Rectal smooth muscle tissue (tissue), 1 donor: ENCODE data around the gene INTS3.

ENCODE experiments used
- H3K27ac ChIP-seq: one replicate; pipeline ENCODE4 v1.7.0; 2013; ENCODE audit warnings: low read depth, low read length, inconsistent platforms
- H3K27me3 ChIP-seq: one replicate; pipeline ENCODE4 v1.7.0; 2013; ENCODE audit warnings: low read length; ENCODE audit not compliant: control insufficient read depth, insufficient read depth
- H3K36me3 ChIP-seq: one replicate; pipeline ENCODE4 v1.7.0; 2013; ENCODE audit warnings: low read length; ENCODE audit not compliant: control insufficient read depth, insufficient read depth
- H3K4me1 ChIP-seq: one replicate; pipeline ENCODE4 v1.7.0; 2013; ENCODE audit warnings: low read length; ENCODE audit not compliant: control insufficient read depth, insufficient read depth
- H3K4me3 ChIP-seq: one replicate; pipeline ENCODE4 v1.7.0; 2013; ENCODE audit warnings: low read length
- H3K9ac ChIP-seq: one replicate; pipeline ENCODE4 v1.7.0; 2013; ENCODE audit warnings: low read length

Gene INTS3

DNA sequence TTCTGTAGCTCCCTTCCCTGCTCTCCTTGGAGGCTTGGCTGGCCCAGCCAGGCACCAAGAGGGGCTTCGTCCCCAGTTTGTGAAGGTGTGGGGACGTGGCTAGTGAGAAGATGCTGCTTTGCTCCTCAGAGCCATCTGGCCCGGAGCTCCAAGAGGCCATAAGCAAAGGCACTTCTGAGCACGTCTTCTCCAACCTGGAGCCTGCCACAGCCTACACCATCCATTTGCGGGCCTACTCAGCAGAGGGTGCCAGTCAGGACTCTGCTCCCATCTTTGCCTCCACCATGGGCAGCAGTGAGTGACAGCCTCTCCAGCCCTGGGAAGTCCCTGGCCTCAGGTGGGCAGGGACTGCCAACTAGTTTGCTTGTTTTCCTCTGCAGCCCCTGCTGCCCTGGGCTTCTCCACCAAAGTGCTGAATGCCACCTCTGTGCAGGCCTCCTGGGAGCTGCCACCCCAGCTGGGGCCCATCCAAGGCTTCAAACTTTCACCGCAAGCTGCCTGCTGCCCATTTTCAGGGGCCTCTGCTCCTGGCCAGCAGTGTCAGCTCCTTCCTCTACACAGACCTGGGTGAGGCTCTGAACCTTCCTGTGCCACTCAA lies 73.3 kb downstream of the INTS3 start:
- no peak overlapping the region for H3K4me3 ChIP-seq

DNA sequence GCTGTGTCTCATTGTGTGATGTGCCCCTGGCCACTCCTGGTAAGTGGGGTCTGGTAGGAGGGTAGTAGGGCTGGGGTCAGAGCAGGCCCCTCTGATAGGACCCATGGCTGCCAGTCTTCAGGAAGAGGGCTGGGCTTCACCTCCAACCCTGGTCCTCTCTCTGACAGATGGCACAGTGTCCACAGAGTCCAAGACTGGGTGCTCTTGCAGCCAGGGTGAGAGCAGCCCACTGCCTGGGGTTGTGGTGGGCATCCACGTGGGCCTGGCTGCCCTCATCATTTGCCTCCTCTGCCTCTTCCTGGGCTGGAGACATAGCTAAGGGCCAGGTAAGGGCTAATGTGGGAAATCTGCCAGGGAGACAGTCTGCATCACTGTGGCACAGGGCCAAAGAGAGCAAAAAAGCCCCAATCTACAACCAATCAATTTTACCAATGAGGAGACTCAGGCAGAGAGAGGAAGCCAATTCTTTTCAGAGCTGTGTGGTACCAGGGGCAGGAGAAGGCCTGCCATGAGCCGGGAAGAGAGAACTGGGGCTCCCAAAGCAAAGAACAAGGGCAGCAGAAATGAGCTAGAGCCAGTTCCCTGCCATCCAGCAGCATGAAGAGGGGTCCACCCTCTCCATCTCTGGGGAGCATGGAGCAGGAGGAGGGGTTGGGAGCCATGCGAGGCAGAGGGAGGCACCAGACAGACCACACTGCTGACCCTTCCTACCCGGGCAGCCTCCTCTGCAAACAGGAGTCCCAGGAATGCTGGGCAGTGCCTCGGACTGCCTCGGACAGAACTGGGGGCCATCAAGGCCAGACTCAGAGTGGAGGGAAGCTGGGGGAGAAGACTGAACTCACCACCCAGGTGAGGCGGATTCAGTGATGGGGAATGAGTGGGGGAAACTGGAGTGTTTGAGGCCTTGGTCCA lies 74.2 kb downstream of the INTS3 start:
- Histone ChIP-seq H3K36me3 (peaks cover 2% of the 10 kb centered on the region), H3K27me3 (no peaks in the 10 kb centered on the region), H3K4me3 (no peak overlapping the region), H3K9ac (no peak overlapping the region), H3K27ac (no peak overlapping the region), H3K4me1 (no peaks in the 10 kb centered on the region)

More for the DNA sequence above, 73.3 kb downstream of the INTS3 start:
- Histone ChIP-seq H3K9ac (no peak overlapping the region), H3K36me3 (no peaks in the 10 kb centered on the region), H3K27ac (no peak overlapping the region), H3K4me1 (no peaks in the 10 kb centered on the region), H3K27me3 (no peaks in the 10 kb centered on the region)

DNA sequence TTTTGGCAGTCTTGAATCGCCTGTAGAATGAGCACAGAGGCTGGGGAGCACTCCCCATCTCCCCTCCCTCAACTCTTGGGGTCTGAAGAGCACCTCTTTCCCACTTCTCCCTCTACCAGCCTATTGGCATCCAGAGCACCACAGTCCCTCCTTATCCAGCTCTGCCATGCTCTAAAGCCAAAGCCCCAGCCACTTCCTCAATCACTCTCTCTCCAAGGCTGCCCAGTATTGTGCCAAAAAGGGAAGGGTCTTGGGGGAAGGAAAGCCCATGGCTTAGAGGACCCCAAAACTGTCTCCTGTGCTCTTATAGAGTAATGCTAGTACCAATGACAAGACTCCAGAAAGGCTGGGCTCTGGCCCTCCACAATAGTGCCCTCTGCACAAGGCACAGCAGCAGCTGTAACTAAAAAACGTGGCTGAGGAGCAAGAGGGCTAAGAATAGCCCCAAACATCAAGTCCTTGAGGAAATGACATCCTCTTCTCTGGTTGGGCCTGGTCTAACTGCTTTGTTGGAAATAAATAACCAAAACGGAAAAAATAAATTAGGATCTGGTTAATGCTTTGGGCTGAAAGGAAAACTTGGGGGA lies 75.7 kb downstream of the INTS3 start:
- Histone ChIP-seq H3K27ac (no peak overlapping the region), H3K4me3 (no peak overlapping the region), H3K4me1 (no peaks in the 10 kb centered on the region), H3K36me3 (peaks cover 10% of the 10 kb centered on the region), H3K9ac (no peak overlapping the region), H3K27me3 (no peaks in the 10 kb centered on the region)

DNA sequence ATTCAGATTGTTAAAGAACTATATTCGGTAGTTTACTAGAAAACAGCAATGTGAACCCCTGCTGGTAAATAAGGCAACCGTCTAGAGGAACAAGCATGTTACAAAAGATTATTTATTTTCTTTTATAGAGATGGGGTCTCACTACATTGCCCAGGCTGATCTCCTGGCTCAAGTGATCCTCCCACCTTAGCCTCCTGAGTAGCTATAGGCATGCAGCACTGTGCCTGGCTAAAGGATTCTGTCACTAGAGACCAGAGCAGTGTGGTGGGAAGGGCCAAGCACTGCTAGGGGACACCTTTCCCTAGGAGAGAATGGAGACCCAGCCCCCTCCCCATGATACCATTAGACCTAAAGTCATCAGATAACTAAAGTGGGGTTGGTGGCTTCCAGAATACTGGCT lies 76.3 kb downstream of the INTS3 start:
- Histone ChIP-seq H3K4me1 (no peaks in the 10 kb centered on the region), H3K36me3 (peaks cover 13% of the 10 kb centered on the region), H3K4me3 (no peak overlapping the region), H3K27ac (no peak overlapping the region), H3K27me3 (no peaks in the 10 kb centered on the region), H3K9ac (no peak overlapping the region)

DNA sequence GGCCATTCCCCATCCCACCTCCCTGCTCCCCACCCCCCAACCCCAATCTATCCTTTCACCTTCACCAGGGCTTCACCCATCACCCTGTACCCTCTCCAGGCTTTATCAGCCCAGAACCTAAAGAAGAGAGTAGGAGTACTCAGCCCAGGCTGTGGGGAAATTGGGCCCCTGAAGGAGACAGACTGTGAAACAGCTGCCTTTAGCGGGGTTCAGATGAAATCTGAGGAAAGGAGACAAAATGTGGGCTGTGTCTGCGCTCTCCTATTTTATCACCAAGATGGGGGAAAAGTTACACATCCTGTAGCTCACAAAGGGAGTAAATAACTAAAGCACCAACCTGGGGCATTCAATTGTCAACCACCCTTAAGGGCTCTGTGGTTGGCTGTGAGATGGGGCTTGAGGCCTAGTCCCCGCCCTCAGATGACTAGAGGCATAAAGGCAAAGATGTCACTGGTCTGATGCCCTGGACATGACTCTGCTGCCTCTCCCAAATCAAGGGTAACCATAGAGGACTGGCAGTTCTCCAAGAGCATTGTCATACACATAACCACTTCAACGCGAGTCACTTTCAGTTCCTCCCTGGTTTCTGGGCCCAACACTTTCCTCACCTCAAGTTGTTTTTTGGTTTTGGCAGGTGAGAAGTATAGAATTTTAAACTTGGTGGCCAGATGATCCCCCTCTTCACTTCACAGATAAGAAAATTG lies 77.3 kb downstream of the INTS3 start:
- no peaks in the 10 kb centered on the region for H3K4me1 ChIP-seq
- H3K36me3 ChIP-seq: peaks cover 18% of the 10 kb centered on the region
- H3K4me3 ChIP-seq: no peak overlapping the region
- no peaks in the 10 kb centered on the region for H3K27me3 ChIP-seq
- H3K9ac ChIP-seq: no peak overlapping the region
- H3K27ac ChIP-seq: no peak overlapping the region

DNA sequence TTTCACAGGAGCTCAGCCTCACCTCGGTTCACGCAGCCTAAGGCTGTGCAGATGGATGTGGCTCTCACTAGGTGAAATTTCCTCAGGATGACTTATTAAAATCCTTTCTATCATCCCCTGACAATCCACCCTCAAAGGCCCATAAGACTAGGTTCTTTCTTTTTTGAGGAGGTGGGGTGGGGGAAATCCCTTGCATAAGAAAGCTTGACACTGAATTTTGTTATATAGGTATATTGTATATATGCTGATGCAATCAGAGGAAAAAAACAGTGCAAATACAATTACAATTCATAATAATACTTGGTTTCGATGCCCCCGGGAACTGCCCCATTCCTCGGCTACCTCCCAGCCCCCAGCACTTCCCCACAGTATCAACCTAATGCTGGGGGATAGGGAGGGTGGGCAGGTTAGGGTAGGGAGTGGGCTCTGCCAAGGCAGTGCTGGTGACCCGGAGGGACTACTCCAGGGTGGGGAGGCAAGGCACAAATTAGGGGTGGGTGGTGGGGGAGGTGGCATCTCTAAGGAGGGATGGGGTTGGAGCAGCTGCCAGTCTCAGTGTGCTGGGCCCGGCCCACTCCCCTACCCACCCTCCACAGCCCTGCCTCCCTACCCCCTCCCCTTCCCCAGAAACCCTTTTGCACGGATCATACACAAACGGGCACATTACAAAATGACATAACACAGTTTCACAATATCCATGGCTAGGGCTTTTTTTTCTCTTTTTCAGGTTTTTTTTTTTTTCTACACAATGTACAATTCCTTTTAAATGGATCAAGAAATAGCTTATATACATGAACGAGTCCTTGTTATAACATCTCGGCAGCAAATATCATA lies 78.3 kb downstream of the INTS3 start:
- Histone ChIP-seq H3K27ac (no peak overlapping the region), H3K4me3 (no peak overlapping the region), H3K27me3 (no peaks in the 10 kb centered on the region), H3K36me3 (peaks cover 20% of the 10 kb centered on the region), H3K4me1 (no peaks in the 10 kb centered on the region), H3K9ac (no peak overlapping the region)

DNA sequence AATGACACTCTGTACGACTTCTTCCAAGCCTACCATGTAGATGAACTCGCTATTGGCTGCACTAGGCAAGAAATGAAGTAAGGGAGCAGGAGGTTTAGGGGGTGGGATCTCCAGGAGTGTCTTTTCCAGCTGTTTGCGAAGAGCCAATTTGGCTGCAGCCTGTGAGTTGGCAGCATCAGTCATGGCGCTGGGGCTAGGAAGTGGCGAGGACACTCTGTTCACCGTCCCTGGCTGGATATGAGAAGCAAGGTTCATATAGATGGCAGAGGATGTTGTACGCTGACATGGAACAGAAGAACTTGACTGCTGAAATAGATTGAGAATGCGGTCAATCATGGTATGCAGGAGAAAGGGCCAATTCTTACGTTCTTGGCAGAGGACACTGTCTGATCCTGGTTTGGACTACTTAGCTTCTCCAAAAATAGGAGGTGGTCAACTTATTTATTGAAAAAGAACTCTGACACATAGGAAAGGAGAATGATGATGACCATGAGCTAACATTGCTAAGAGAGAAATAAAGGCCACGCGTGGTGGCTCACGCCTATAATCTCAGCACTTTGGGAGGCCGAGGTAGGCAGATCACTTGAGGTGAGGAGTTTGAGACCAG lies 88.5 kb downstream of the INTS3 start:
- no peaks in the 10 kb centered on the region for H3K27me3 ChIP-seq
- peaks cover 42% of the 10 kb centered on the region for H3K36me3 ChIP-seq
- H3K4me3 ChIP-seq: no peak overlapping the region
- no peaks in the 10 kb centered on the region for H3K4me1 ChIP-seq
- H3K27ac ChIP-seq: no peak overlapping the region
- no peak overlapping the region for H3K9ac ChIP-seq

DNA sequence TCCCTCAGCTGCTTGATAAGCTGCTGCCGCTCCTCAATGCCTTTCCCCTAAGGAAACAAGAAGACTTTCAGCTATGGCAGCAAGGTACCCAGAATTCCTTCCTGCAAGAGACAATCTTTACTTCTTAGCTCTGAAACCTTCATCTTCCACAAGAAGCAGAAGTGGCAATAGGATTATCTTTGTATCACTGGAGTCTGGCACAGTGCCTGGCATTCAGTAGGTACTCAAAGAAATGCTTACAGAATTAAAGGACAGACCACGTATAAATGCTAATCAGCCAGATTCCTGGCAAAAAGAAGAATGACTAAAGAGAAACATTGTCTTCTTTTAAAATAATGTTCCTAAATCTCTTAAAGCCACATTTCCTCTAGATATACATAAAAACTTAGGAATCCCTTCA lies 91.0 kb downstream of the INTS3 start:
- peaks cover 23% of the 10 kb centered on the region for H3K36me3 ChIP-seq
- H3K4me3 ChIP-seq: no peak overlapping the region
- H3K9ac ChIP-seq: no peak overlapping the region
- H3K4me1 ChIP-seq: no peaks in the 10 kb centered on the region
- H3K27ac ChIP-seq: no peak overlapping the region
- H3K27me3 ChIP-seq: no peaks in the 10 kb centered on the region
